ENCODE data around the gene CERS2. TPM values are rescaled to one million over a fixed set of nuclear protein-coding genes. Genes with fewer than 3 reads are reported as not detected.
A peak's percentile ranks its signal among the peaks of the same experiment; 100 is the strongest.

The CERS2 gene
- total RNA-seq (2013; cell fraction: nucleolus; rRNA removed) = 27.0 and 31.5 TPM in 2 replicates
- total RNA-seq (2014; rRNA removed) (55.8 and 57.0 TPM in 2 replicates), total RNA-seq (2014; rRNA removed; fragmentation: Illumina TruSeq; extraction: Trizol) (38.2 and 39.9 TPM in 2 replicates), total RNA-seq (2021) (76.7 and 79.2 TPM in 2 replicates), polyA plus RNA-seq (2011; rRNA removed) (29.5 and 41.5 TPM in 2 replicates), polyA plus RNA-seq (2014; fragmentation: Illumina TruSeq; extraction: Trizol) (78.8 and 87.9 TPM in 2 replicates), polyA plus RNA-seq (2014; fragmentation: Nextera tagmentation; extraction: Ambion mirVana) (10 to 100 TPM in 1 of 2 experiments, 1 to 10 TPM in 1; 9.2 to 12.7 TPM), polyA plus RNA-seq (2014; rRNA removed) (50.5 and 52.3 TPM in 2 replicates), polyA plus RNA-seq (2016; fragmentation: Nextera tagmentation; extraction: Ambion mirVana) (10 to 100 TPM; 49.3 to 61.5 TPM), polyA minus RNA-seq (2011; rRNA and poly(A)+ RNA removed) (57.5 and 61.2 TPM in 2 replicates), Bru-seq, nascent RNA (percentile 72 among the genes with signal in this experiment), BruChase-seq, experiment 1, labeled RNA remaining after a 6-hour chase (percentile 80 among the genes with signal in this experiment), BruChase-seq, experiment 2, labeled RNA remaining after a 2-hour chase (percentile 77 among the genes with signal in this experiment)
- 45.4 TPM for polyA plus RNA-seq (2011; ENCODE audit: low read depth)
- polyA plus RNA-seq (2011; cell fraction: cytosol; rRNA removed) = 40.6 and 44.7 TPM in 2 replicates
- 57.8 and 60.8 TPM in 2 replicates for polyA plus RNA-seq (2011; cell fraction: nucleus; rRNA removed)
- polyA plus RNA-seq (2012) = 34.6 and 47.7 TPM in 2 replicates
- 19.9 and 23.3 TPM in 2 replicates for polyA minus RNA-seq (2011; cell fraction: cytosol; rRNA and poly(A)+ RNA removed)
- 14.9 and 25.9 TPM in 2 replicates for polyA minus RNA-seq (2011; cell fraction: nucleus; rRNA and poly(A)+ RNA removed)
- long read RNA-seq, experiment 1, transcript CERS2-205 (11 exons, 2,505 nt) = major isoform, 15 of 24 reads
- long read RNA-seq, experiment 1, partial matches to known transcripts = 5 of 24 reads
- long read RNA-seq, experiment 1, other reads (novel, unspliced or antisense) = 2 of 24 reads
- long read RNA-seq, experiment 2, transcript CERS2-205 (11 exons, 2,505 nt) = major isoform, 80 of 100 reads
- long read RNA-seq, experiment 2, partial matches to known transcripts = 11 of 100 reads
- long read RNA-seq, experiment 2, other reads (novel, unspliced or antisense) = 4 of 100 reads

GRCh38 chr1:150974580-150975478 is at the start of gene CERS2:
CERS2 (minus strand) TSS chr1:150974835; CDS start chr1:150969090, 5,745 bp downstream.
- no peak for DNase-seq (ENCODE audit: low read depth, low spot score)
- peaks cover 7% of the 10 kb centered on the region; the same call in 1 of the 2 replicates for H3K4me1 ChIP-seq (ENCODE audit: control insufficient read depth, insufficient read depth, low read length)
- peak; percentile 59 for ATAC-seq
- H3K27ac ChIP-seq (ENCODE audit: control insufficient read depth, insufficient read depth) = peak within 1 kb of the TSS; percentile 75
- ChIA-PET POLR2A (no interaction called here), CTCF (interaction anchor here (0.5 to 15.8 kb wide), 2 partner anchors 25 to 352 kb away, joined by 3 to 252 read pairs; partner anchors contain the start of gene MINDY1), SMC1A (ENCODE audit: uncharacterized antibody, unreplicated experiment) (interaction anchor here (1.3 to 1.4 kb wide), 2 partner anchors 21 to 27 kb away, joined by 3 to 7 read pairs; no protein-coding TSS in a partner anchor), RAD21 (ENCODE audit: unreplicated experiment) (interaction anchor here (1.7 kb wide), 1 partner anchor 32 kb away, joined by 7 read pairs; the partner anchor contains the start of gene MINDY1)
- peak within 1 kb of the TSS; percentile 85 for H3K9ac ChIP-seq (ENCODE audit: control insufficient read depth, insufficient read depth, low read length)
- H3K27me3 ChIP-seq (replicated peaks in 1 of 2; ENCODE audit: control insufficient read depth in 2 of 2, insufficient read depth in 2 of 2, low read length in 1 of 2) = no peaks in the 10 kb centered on the region; a peak in 2 of 4 replicates
- H3K4me2 ChIP-seq (ENCODE audit: control insufficient read depth, insufficient read depth) = peak within 1 kb of the TSS; percentile 87
- FAIRE-seq = no peak
- H4K20me1 ChIP-seq (ENCODE audit: control insufficient read depth, insufficient read depth) = no peaks in the 10 kb centered on the region
- H2AFZ ChIP-seq (ENCODE audit: control insufficient read depth, low read depth, low read length) = peak within 1 kb of the TSS; percentile 78
- H3K79me2 ChIP-seq (ENCODE audit: control insufficient read depth, insufficient read depth, low read length) = peaks cover 36% of the 10 kb centered on the region
- intact Hi-C loops (cut with micrococcal nuclease; ENCODE audit: unreplicated experiment) = loop anchor here (5.0 to 10.0 kb wide), 3 partner anchors 210 to 413 kb away; partner anchors contain the start of genes CTSS and ENSA
- no peaks in the 10 kb centered on the region for H3K36me3 ChIP-seq (ENCODE audit: control insufficient read depth in 2 of 2, insufficient read depth in 2 of 2, low read length in 1 of 2)
- no peaks in the 10 kb centered on the region for H3K9me3 ChIP-seq (replicated peaks; ENCODE audit: control insufficient read depth, insufficient read depth, low read length)
- in situ Hi-C loops (cut with MboI) = no loop called here
- no TSS peak for BruUV-seq (replicated peaks)
- under 1% methylated on average over 46 of the region's 106 CpGs for WGBS (ENCODE audit: insufficient coverage, insufficient replicate concordance, low lambda C conversion rate, missing lambda C conversion rate)
- H3K4me3 ChIP-seq = peak within 1 kb of the TSS; percentile 87
- peak; percentile 11; the same call in 1 of the 2 replicates for TF ChIP-seq IKZF1 (conservative IDR thresholded peaks at IDR 0.05)
- TF ChIP-seq SREBF2 (IDR thresholded peaks at IDR 0.05; ENCODE audit: low read length) = no peak
- no peak for TF ChIP-seq SUZ12 (IDR thresholded peaks at IDR 0.05; ENCODE audit: unreplicated experiment)
- TF ChIP-seq MTA2 (IDR thresholded peaks at IDR 0.05; ENCODE audit: low read depth) = no peak
- TF ChIP-seq CREB1 (IDR thresholded peaks at IDR 0.05; ENCODE audit: low read depth) = no peak
- TF ChIP-seq NR2F1 (conservative IDR thresholded peaks at IDR 0.05) = 0 out of 2 replicates have a peak, but pooled peaks have one; percentile 41
- peak; percentile 78 for TF ChIP-seq POLR2A (IDR thresholded peaks at IDR 0.05; ENCODE audit: low read depth, low read length)
- TF ChIP-seq BHLHE40 (IDR thresholded peaks at IDR 0.05; ENCODE audit: borderline replicate concordance in 1 of 2, low read depth in 2 of 2, low read length in 1 of 2) = peak in 1 of 2 experiments; percentile 32; a peak in 2 of 4 replicates
- TF ChIP-seq TAF1 (IDR thresholded peaks at IDR 0.05; ENCODE audit: borderline replicate concordance, low read depth, low read length) = peak; percentile 21; the same call in 1 of the 2 replicates
- 0 out of 2 replicates have a peak, but pooled peaks have one; percentile 40 for TF ChIP-seq DPF2 (IDR thresholded peaks at IDR 0.05)

All from GM12878 (cell line).